Smooth muscle cell (in vitro differentiated cells): Measurements from ENCODE around the gene MGAT3. TPM values are rescaled to one million over a fixed set of nuclear protein-coding genes. Genes with fewer than 3 reads are reported as not detected.

Experiments
- DNase-seq: peaks from one replicate; lab custom pipeline; 2025; ENCODE audit not compliant: unreplicated experiment; lab: John Stamatoyannopoulos, UW
- H2AFZ ChIP-seq: fragments of 200-600 bp; sonication (generic); 2 replicates; pipeline ENCODE4 v1.6.0; 2016; ENCODE audit warnings: antibody characterized with exemption, low read depth, mild to moderate bottlenecking
- H3F3A ChIP-seq: fragments of 200-600 bp; sonication (generic); 2 replicates; pipeline ENCODE4 v1.6.0; 2017; ENCODE audit warnings: antibody characterized with exemption, low read depth
- H3K27ac ChIP-seq: fragments of 200-600 bp; sonication (generic); 2 replicates; pipeline ENCODE4 v1.5.1; 2016; ENCODE audit warnings: low read depth, mild to moderate bottlenecking
- H3K27me3 ChIP-seq: fragments of 200-600 bp; sonication (generic); 2 replicates; pipeline ENCODE4 v1.6.1; 2016; ENCODE audit warnings: low read depth, mild to moderate bottlenecking
- H3K36me3 ChIP-seq: fragments of 200-600 bp; sonication (generic); 2 replicates; pipeline ENCODE4 v1.5.1; 2016; ENCODE audit warnings: low read depth
- H3K4me1 ChIP-seq: fragments of 200-600 bp; sonication (generic); 2 replicates; pipeline ENCODE4 v1.5.1; 2016; ENCODE audit warnings: low read depth
- H3K4me2 ChIP-seq: fragments of 200-600 bp; sonication (generic); 2 replicates; pipeline ENCODE4 v1.6.0; 2016; ENCODE audit warnings: mild to moderate bottlenecking
- H3K4me3 ChIP-seq: fragments of 200-600 bp; sonication (generic); 2 replicates; pipeline ENCODE4 v1.5.1; 2016; ENCODE audit warnings: mild to moderate bottlenecking
- H3K79me2 ChIP-seq: fragments of 200-600 bp; sonication (generic); 2 replicates; pipeline ENCODE4 v1.6.0; 2016; ENCODE audit warnings: low read depth, mild to moderate bottlenecking
- H3K9ac ChIP-seq: fragments of 200-600 bp; sonication (generic); 2 replicates; pipeline ENCODE4 v1.6.0; 2016; ENCODE audit warnings: low read depth
- H3K9me3 ChIP-seq: fragments of 200-600 bp; sonication (generic); replicated peaks from 2 replicates; pipeline ENCODE4 v1.5.1; 2016; ENCODE audit warnings: low read depth
- H4K20me1 ChIP-seq: fragments of 200-600 bp; sonication (generic); 2 replicates; pipeline ENCODE4 v1.6.0; 2016; ENCODE audit warnings: low read depth
- WGBS: methylation state at CpG from one replicate; pipeline ENCODE4 v1.1.7; 2016; ENCODE audit warnings: low lambda C conversion rate; 5-methylcytosine and 5-hydroxymethylcytosine counted together
- polyA plus RNA-seq: library from polyadenylated mRNA; unstranded; fragments of >200 nt; fragmentation: Nextera tagmentation; extraction: Ambion mirVana; gene quantifications from 2 replicates; pipeline ENCODE4 v1.2.1, GENCODE V29; 2016
- total RNA-seq: library from RNA; depleted of rRNA; stranded (reverse); fragments of >200 nt; gene quantifications from 2 replicates; pipeline ENCODE4 v1.2.3, GENCODE V29; 2014
- TF ChIP-seq, protein P1 (sequence below): fragments of 200-600 bp; sonication (generic); IDR thresholded peaks from 2 replicates; pipeline ENCODE4 v1.5.1; 2017; ENCODE audit warnings: borderline replicate concordance, mild to moderate bottlenecking, antibody characterized with exemption; ENCODE audit not compliant: insufficient read depth, poor library complexity, severe bottlenecking

Gene MGAT3
- total and polyA plus RNA-seq, 2 experiments from 2014 or later: 3.9 to 7.8 TPM

DNA sequence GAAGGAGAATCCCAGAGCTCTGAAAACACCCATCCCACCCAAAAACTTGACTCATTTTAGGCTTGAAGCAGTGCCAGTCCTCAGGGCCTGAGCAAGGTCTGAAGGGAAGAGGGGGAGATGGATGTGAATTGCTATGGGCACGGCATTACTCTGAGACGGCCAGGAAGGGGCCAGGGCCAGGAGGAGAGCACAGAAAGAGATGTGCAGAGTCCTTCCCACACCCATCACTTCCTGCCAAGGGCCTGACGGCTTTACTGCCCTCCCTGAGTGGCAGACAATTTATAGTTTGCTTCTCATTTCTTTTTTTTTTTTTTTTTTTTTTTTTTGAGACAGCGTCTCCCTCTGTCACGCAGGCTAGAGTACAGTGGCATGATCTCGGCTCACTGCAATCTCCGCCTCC lies 34.7 kb upstream of the MGAT3 start:
- Histone ChIP-seq H3K4me3 (no peak overlapping the region), H3K27me3 (no peaks in the 10 kb centered on the region), H3K4me1 (no peaks in the 10 kb centered on the region), H3K9me3 (no peaks in the 10 kb centered on the region), H3F3A (no peaks in the 10 kb centered on the region), H4K20me1 (no peaks in the 10 kb centered on the region), H3K27ac (no peak overlapping the region), H2AFZ (no peak overlapping the region), H3K79me2 (no peaks in the 10 kb centered on the region), H3K4me2 (no peak overlapping the region), H3K9ac (no peak overlapping the region), H3K36me3 (peaks cover 3% of the 10 kb centered on the region)
- 90% methylated on average over 7 of the region's 7 CpGs for WGBS
- no peak for DNase-seq
- TF ChIP-seq, protein P1, sequence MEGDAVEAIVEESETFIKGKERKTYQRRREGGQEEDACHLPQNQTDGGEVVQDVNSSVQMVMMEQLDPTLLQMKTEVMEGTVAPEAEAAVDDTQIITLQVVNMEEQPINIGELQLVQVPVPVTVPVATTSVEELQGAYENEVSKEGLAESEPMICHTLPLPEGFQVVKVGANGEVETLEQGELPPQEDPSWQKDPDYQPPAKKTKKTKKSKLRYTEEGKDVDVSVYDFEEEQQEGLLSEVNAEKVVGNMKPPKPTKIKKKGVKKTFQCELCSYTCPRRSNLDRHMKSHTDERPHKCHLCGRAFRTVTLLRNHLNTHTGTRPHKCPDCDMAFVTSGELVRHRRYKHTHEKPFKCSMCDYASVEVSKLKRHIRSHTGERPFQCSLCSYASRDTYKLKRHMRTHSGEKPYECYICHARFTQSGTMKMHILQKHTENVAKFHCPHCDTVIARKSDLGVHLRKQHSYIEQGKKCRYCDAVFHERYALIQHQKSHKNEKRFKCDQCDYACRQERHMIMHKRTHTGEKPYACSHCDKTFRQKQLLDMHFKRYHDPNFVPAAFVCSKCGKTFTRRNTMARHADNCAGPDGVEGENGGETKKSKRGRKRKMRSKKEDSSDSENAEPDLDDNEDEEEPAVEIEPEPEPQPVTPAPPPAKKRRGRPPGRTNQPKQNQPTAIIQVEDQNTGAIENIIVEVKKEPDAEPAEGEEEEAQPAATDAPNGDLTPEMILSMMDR: no peak

DNA sequence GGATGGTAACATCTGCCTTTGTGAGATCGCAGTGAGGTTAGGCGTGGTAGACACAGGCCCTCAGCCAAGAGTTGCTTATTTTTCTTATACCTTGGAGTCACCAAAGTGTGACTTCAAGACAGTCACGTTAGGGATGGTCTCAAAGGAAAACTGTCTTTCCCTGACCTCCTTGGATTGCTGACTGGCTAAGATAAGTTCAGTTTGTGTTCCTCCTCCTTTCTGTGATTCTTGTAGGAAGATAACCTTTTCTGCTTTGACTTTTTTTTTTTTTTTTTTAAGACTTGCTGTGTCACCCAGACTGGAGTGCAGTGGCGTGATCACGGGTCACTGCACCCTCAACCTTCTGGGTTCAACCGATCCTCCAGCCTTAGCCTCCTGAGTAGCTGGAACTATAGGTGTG lies 34.1 kb upstream of the MGAT3 start:
- Histone ChIP-seq H3K9me3 (no peaks in the 10 kb centered on the region), H3K4me2 (no peak overlapping the region), H3K9ac (no peak overlapping the region), H3K4me1 (no peaks in the 10 kb centered on the region), H3K36me3 (peaks cover 3% of the 10 kb centered on the region), H4K20me1 (no peaks in the 10 kb centered on the region), H2AFZ (no peak overlapping the region), H3F3A (no peaks in the 10 kb centered on the region), H3K79me2 (no peaks in the 10 kb centered on the region), H3K4me3 (no peak overlapping the region), H3K27ac (no peak overlapping the region), H3K27me3 (no peaks in the 10 kb centered on the region)
- DNase-seq: no peak
- WGBS: 100% methylated on average over 6 of the region's 6 CpGs
- TF ChIP-seq, protein P1: no peak

DNA sequence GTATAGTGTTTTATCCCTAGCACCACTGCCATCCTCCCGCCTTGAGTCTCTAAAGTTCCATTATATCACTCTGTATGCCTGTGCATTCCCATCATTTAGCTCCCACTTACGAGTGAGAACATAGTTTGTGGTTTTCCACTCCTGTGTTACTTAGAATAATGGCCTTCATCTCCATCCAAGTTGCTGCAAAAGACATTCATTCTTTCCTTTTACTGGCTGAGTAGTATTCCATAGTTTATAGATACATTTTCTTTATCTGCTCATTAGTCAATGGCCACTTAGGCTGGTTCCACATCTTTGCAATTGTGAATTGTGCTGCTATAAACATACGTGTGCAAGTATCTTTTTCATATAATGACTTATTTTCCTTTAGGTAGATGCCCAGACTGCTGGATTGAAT lies 32.8 kb upstream of the MGAT3 start:
- WGBS: over 99% methylated on average over 3 of the region's 3 CpGs
- Histone ChIP-seq H3K27me3 (no peaks in the 10 kb centered on the region), H3K9ac (no peak overlapping the region), H2AFZ (no peak overlapping the region), H3F3A (no peaks in the 10 kb centered on the region), H3K9me3 (no peaks in the 10 kb centered on the region), H3K4me1 (peaks cover 10% of the 10 kb centered on the region), H3K36me3 (peaks cover 3% of the 10 kb centered on the region), H4K20me1 (no peaks in the 10 kb centered on the region), H3K27ac (no peak overlapping the region), H3K79me2 (no peaks in the 10 kb centered on the region), H3K4me2 (no peak overlapping the region), H3K4me3 (no peak overlapping the region)
- TF ChIP-seq, protein P1: no peak
- no peak for DNase-seq

DNA sequence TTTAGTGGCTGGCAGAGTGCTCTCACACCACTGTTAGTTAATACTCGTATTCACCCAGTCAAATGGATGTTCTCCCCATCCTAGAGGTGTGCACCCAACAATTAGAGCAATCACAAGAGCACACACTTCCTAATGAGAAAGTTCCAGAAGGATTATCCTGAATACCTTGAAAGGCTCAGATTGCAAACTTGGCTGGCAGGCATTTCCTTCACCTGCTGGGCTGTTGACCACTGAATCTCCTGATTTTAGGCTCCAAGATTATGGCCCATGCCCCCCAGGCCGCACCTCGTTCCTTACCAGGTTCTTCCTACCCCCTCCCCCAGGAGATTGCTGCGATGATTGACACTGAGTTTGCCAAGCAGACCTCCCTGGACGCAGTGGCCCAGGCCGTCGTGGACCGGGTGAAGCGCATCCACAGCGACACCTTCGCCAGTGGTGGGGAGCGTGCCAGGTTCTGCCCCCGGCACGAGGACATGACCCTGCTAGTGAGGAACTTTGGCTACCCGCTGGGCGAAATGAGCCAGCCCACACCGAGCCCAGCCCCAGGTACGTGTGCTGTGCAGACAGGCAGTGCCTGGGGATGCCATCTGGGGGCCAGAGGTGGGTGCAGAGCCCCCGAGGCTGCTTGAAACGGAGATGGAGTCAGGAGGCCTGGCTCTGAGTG lies 30.3 kb upstream of the MGAT3 start:
- Histone ChIP-seq H3K27me3 (no peaks in the 10 kb centered on the region), H3K36me3 (peaks cover 3% of the 10 kb centered on the region), H3K9me3 (no peaks in the 10 kb centered on the region), H3K4me1 (peaks cover 11% of the 10 kb centered on the region), H3K27ac (no peak overlapping the region), H3K4me2 (no peak overlapping the region), H3K4me3 (no peak overlapping the region), H2AFZ (no peak overlapping the region), H4K20me1 (no peaks in the 10 kb centered on the region), H3K9ac (no peak overlapping the region), H3F3A (no peaks in the 10 kb centered on the region), H3K79me2 (no peaks in the 10 kb centered on the region)
- WGBS: 97% methylated on average over 20 of the region's 20 CpGs
- TF ChIP-seq, protein P1: no peak
- no peak for DNase-seq
